PC-9 (cell line): Measurements from ENCODE around the gene BCL2L13.

Experiments
- EZH2 ChIP-seq: fragments of 200-600 bp; sonication (generic); IDR thresholded peaks from 2 replicates; pipeline ENCODE4 v1.8.0; 2017; ENCODE audit warnings: antibody characterized with exemption, low read depth
- TF ChIP-seq, protein P1 (sequence below): fragments of 200-600 bp; sonication (generic); conservative IDR thresholded peaks from 2 replicates; pipeline ENCODE4 v1.6.1; 2017; ENCODE audit warnings: mixed run types, antibody characterized with exemption, mild to moderate bottlenecking, moderate library complexity

DNA sequence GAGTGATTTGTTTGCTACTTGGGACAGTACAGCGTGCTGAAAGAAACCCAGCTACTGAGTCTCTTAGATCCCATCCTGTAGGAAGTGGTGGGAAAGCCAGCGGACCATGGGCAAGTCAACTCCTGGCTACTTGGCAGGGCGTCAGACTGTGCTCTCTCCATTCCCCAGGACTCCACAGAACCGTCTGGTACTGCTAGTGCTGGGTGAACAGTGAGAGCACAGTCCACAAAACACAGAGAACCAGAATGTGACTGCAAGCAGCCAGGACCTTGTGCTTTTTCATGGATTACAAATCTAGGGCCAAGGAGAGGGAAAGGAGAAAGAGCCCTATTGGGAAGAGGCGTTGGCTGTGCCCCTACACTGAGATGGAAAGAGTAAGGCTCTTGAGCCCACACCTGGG is 125.5 kb downstream of the BCL2L13 start:
- TF ChIP-seq, protein P1, sequence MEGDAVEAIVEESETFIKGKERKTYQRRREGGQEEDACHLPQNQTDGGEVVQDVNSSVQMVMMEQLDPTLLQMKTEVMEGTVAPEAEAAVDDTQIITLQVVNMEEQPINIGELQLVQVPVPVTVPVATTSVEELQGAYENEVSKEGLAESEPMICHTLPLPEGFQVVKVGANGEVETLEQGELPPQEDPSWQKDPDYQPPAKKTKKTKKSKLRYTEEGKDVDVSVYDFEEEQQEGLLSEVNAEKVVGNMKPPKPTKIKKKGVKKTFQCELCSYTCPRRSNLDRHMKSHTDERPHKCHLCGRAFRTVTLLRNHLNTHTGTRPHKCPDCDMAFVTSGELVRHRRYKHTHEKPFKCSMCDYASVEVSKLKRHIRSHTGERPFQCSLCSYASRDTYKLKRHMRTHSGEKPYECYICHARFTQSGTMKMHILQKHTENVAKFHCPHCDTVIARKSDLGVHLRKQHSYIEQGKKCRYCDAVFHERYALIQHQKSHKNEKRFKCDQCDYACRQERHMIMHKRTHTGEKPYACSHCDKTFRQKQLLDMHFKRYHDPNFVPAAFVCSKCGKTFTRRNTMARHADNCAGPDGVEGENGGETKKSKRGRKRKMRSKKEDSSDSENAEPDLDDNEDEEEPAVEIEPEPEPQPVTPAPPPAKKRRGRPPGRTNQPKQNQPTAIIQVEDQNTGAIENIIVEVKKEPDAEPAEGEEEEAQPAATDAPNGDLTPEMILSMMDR: no peak
- TF ChIP-seq EZH2: no peak
